CD4-positive, alpha-beta T cell (primary cell): ENCODE data around the gene FAM171A2. TPM values are rescaled to one million over a fixed set of nuclear protein-coding genes. Genes with fewer than 3 reads are reported as not detected.
A peak's percentile ranks its signal among the peaks of the same experiment; 100 is the strongest.

ENCODE experiments used
- ATAC-seq: fragments of 200-7000 bp; cut with Tn5 transposase; one replicate; pipeline ENCODE4 v1.10.0; 2022; ENCODE audit warnings: mild to moderate bottlenecking; ENCODE audit not compliant: poor library complexity
- CTCF ChIA-PET: fragments of 350-600 bp; sonication (Branson Sonifier 250); formaldehyde crosslinking; loops from one replicate; lab custom pipeline; 2021; ENCODE audit warnings: antibody characterized with exemption, inconsistent platforms; lab: Charles Lee
- POLR2A ChIA-PET: fragments of 350-600 bp; sonication (Branson Sonifier 250); formaldehyde crosslinking; loops from one replicate; lab custom pipeline; 2021; ENCODE audit warnings: antibody characterized with exemption, inconsistent platforms; lab: Charles Lee
- DNase-seq, 14 experiments: peaks; one replicate each; pipeline ENCODE4 v3.0.0-alpha.2; 2013 to 2020; ENCODE audit warnings: mixed read lengths in 2 of 14
- H3K27ac ChIP-seq, 2 donors: one replicate each; pipeline versions ENCODE4 v1.5.1 to v1.7.0; 2013; ENCODE audit warnings: low read length in 2 of 2, low read depth in 1 of 2, mild to moderate bottlenecking in 1 of 2
- H3K27me3 ChIP-seq, 2 experiments: 1 replicate in 1 of 2; 2 replicates in 1 of 2; pipeline versions ENCODE4 v1.6.1 to v1.7.0; 2013; ENCODE audit warnings: low read length in 2 of 2, control low read depth in 1 of 2, mild to moderate bottlenecking in 1 of 2, moderate library complexity in 1 of 2; ENCODE audit not compliant: insufficient read depth in 2 of 2, control insufficient read depth in 1 of 2
- H3K36me3 ChIP-seq: one replicate; pipeline ENCODE4 v1.6.1; 2013; ENCODE audit warnings: low read length, control low read depth; ENCODE audit not compliant: insufficient read depth
- H3K4me1 ChIP-seq: one replicate; pipeline ENCODE4 v1.6.1; 2013; ENCODE audit warnings: low read length, control low read depth; ENCODE audit not compliant: insufficient read depth
- H3K4me3 ChIP-seq: one replicate; pipeline ENCODE4 v1.5.1; 2013; ENCODE audit warnings: mild to moderate bottlenecking, low read length, moderate library complexity
- H3K9me3 ChIP-seq, 2 experiments: 1 replicate in 1 of 2; 2 replicates in 1 of 2; pipeline versions ENCODE4 v1.6.1 to v1.7.0; 2013; ENCODE audit warnings: low read length in 2 of 2, mild to moderate bottlenecking in 2 of 2, control low read depth in 1 of 2, moderate library complexity in 1 of 2; ENCODE audit not compliant: control insufficient read depth in 1 of 2, insufficient read depth in 1 of 2
- H3K27ac Mint-ChIP-seq: one replicate; pipeline ENCODE4 v1.8.0; 2020; ENCODE audit warnings: mixed read lengths
- H3K27me3 Mint-ChIP-seq: one replicate; pipeline ENCODE4 v1.8.0; 2021; ENCODE audit warnings: mixed read lengths
- H3K36me3 Mint-ChIP-seq: one replicate; pipeline ENCODE4 v1.8.0; 2021; ENCODE audit warnings: low read depth, mixed read lengths
- H3K4me1 Mint-ChIP-seq: one replicate; pipeline ENCODE4 v1.8.0; 2021; ENCODE audit warnings: low read depth, mixed read lengths
- H3K4me3 Mint-ChIP-seq: one replicate; pipeline ENCODE4 v1.8.0; 2020; ENCODE audit warnings: mild to moderate bottlenecking, mixed read lengths
- H3K9me3 Mint-ChIP-seq: one replicate; pipeline ENCODE4 v1.8.0; 2020; ENCODE audit warnings: mixed read lengths
- CTCF ChIP-seq: fragments of 200-600 bp; IDR thresholded peaks from one replicate; pipeline ENCODE4 v1.8.0; 2022; ENCODE audit warnings: antibody characterized with exemption, mild to moderate bottlenecking
- intact Hi-C, 2 experiments: fragments of 100-400 bp; cut with DNase I in 1 of 2; cut with micrococcal nuclease in 1 of 2; formaldehyde crosslinking; loops; one replicate each; pipeline versions ENCODE4 v1.15.1 to v1.9.0; 2023 to 2025; cut with DNase I, micrococcal nuclease
- total RNA-seq, 174 experiments: library from RNA in 2 of 174; stranded (reverse) in 2 of 174; gene quantifications; one replicate each; pipeline ENCODE4 v1.2.3 and lab custom pipeline; 2021 to 2026

Gene FAM171A2
- total RNA-seq, 2 experiments from 2014 or later, result 0.08 to 0.19 TPM

GRCh38 chr17:44384823-44385286 is 21.2 kb upstream of the FAM171A2 start:
- CTCF ChIA-PET, result interaction anchor here (0.6 to 1.4 kb wide), 4 partner anchors 14 to 391 kb away, joined by 3 to 5 read pairs (median 4); partner anchors contain the start of genes FAM171A2 and GPATCH8
- Mint-ChIP-seq H3K27ac (no peak overlapping the region), H3K9me3 (no peaks in the 10 kb centered on the region), H3K27me3 (peaks cover 26% of the 10 kb centered on the region), H3K36me3 (no peaks in the 10 kb centered on the region), H3K4me1 (peaks cover 12% of the 10 kb centered on the region), H3K4me3 (peak overlapping the region; percentile 84)
- peak; percentile 3 for ATAC-seq
- Histone ChIP-seq H3K27me3 (peaks cover 9 to 18% of the 10 kb centered on the region in 2 experiments), H3K4me1 (peaks cover 21% of the 10 kb centered on the region), H3K36me3 (no peaks in the 10 kb centered on the region), H3K4me3 (peak overlapping the region; percentile 66), H3K9me3 (peaks cover 0 to 6% of the 10 kb centered on the region in 2 experiments), H3K27ac (no peak overlapping the region)
- no peak for TF ChIP-seq CTCF
- DNase-seq, result no peak
- POLR2A ChIA-PET, result interaction anchor here (2.1 kb wide), 1 partner anchor 12 kb away, joined by 7 read pairs; no protein-coding TSS in a partner anchor
- intact Hi-C loops, result no loop called here

- DNase-seq (no peak), ATAC-seq (no peak)
- no peak overlapping the region for H3K4me3 ChIP-seq
- no peak overlapping the region for H3K27ac Mint-ChIP-seq
- peaks cover 26% of the 10 kb centered on the region for H3K27me3 Mint-ChIP-seq
- intact Hi-C loops, result no loop called here
- H3K36me3 ChIP-seq, result no peaks in the 10 kb centered on the region
- TF ChIP-seq CTCF, result no peak
- CTCF ChIA-PET, result interaction anchor here (1.0 to 1.4 kb wide), 2 partner anchors 14 to 21 kb away, joined by 3 to 5 read pairs; partner anchors contain the start of gene FAM171A2
- peaks cover 21% of the 10 kb centered on the region for H3K4me1 ChIP-seq
- H3K4me3 Mint-ChIP-seq, result peak overlapping the region; percentile 69
- H3K4me1 Mint-ChIP-seq, result peaks cover 12% of the 10 kb centered on the region
- no peak overlapping the region for H3K27ac ChIP-seq
- H3K9me3 Mint-ChIP-seq, result no peaks in the 10 kb centered on the region
- H3K9me3 ChIP-seq, result peaks cover 0 to 6% of the 10 kb centered on the region in 2 experiments
- peaks cover 9 to 15% of the 10 kb centered on the region in 2 experiments for H3K27me3 ChIP-seq
- POLR2A ChIA-PET, result interaction anchor here (2.1 kb wide), 1 partner anchor 12 kb away, joined by 7 read pairs; no protein-coding TSS in a partner anchor
- H3K36me3 Mint-ChIP-seq, result no peaks in the 10 kb centered on the region
Measured at GRCh38 chr17:44384281-44384822, 20.7 kb upstream of the FAM171A2 start.

GRCh38 chr17:44383861-44384260 is 20.2 kb upstream of the FAM171A2 start:
- CTCF ChIA-PET, result no interaction called here
- Mint-ChIP-seq H3K27me3 (peaks cover 26% of the 10 kb centered on the region), H3K9me3 (no peaks in the 10 kb centered on the region), H3K27ac (no peak overlapping the region), H3K36me3 (no peaks in the 10 kb centered on the region), H3K4me3 (no peak overlapping the region), H3K4me1 (peaks cover 12% of the 10 kb centered on the region)
- DNase-seq, result peak in 1 of 14 experiments; percentile 22
- H3K27ac ChIP-seq, result no peak overlapping the region
- no peak overlapping the region for H3K4me3 ChIP-seq
- TF ChIP-seq CTCF, result no peak
- H3K36me3 ChIP-seq, result no peaks in the 10 kb centered on the region
- peaks cover 21% of the 10 kb centered on the region for H3K4me1 ChIP-seq
- H3K27me3 ChIP-seq, result peaks cover 9 to 15% of the 10 kb centered on the region in 2 experiments
- no peak for ATAC-seq
- H3K9me3 ChIP-seq, result peaks cover 0 to 6% of the 10 kb centered on the region in 2 experiments
- POLR2A ChIA-PET, result no interaction called here
- intact Hi-C loops, result no loop called here
